ENCODE measurements around the gene SPATA3.

DNA sequence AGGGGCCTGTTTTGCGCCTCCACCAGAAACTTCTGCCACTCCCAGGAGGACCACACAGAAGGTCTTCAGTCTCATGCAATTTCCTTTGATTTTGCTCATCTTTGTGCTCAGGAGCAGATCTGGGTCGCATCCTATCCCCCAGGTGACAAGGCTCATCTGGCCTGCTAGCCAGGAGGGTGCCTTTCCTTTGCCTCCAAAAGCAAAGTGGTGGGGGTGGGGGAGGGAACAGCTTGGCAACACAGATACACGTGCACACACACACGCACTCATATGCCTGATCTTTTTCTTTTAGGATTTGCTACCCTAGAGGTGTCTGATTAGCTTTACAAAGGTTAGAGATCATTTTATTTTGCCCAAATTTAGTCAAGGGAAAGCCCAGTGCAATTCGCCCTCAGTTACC, 13.8 kb upstream of the SPATA3 start:
- no peak for TF ChIP-seq ATF3 (IDR thresholded peaks at IDR 0.05)
- TF ChIP-seq, protein P1, sequence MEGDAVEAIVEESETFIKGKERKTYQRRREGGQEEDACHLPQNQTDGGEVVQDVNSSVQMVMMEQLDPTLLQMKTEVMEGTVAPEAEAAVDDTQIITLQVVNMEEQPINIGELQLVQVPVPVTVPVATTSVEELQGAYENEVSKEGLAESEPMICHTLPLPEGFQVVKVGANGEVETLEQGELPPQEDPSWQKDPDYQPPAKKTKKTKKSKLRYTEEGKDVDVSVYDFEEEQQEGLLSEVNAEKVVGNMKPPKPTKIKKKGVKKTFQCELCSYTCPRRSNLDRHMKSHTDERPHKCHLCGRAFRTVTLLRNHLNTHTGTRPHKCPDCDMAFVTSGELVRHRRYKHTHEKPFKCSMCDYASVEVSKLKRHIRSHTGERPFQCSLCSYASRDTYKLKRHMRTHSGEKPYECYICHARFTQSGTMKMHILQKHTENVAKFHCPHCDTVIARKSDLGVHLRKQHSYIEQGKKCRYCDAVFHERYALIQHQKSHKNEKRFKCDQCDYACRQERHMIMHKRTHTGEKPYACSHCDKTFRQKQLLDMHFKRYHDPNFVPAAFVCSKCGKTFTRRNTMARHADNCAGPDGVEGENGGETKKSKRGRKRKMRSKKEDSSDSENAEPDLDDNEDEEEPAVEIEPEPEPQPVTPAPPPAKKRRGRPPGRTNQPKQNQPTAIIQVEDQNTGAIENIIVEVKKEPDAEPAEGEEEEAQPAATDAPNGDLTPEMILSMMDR (IDR thresholded peaks at IDR 0.05; ENCODE audit: low read depth, low read length, missing input control) = no peak
- no peak for TF ChIP-seq YY1 (IDR thresholded peaks at IDR 0.05)
- no peak for TF ChIP-seq MAX (IDR thresholded peaks at IDR 0.05)
- TF ChIP-seq REST (IDR thresholded peaks at IDR 0.05) = no peak
- TF ChIP-seq EGR1 (IDR thresholded peaks at IDR 0.05; ENCODE audit: low read depth in 2 of 2) = no peak
- TF ChIP-seq TAF1 (conservative IDR thresholded peaks at IDR 0.05) = no peak
- TF ChIP-seq NR2F2 (IDR thresholded peaks at IDR 0.05) = no peak
- TF ChIP-seq RAD21 (IDR thresholded peaks at IDR 0.05) = no peak
- TF ChIP-seq GABPA (IDR thresholded peaks at IDR 0.05 in 1 of 2, conservative IDR thresholded peaks at IDR 0.05 in 1 of 2) = no peak
- TF ChIP-seq FOXA1 (IDR thresholded peaks at IDR 0.05) = no peak

All from liver (tissue), 3 donors.